Muscle layer of colon (tissue), 2 donors: Measurements from ENCODE around the gene CTSE.
"Not testable (repeated sequence)": the region's sequence is repeated elsewhere in the genome, so short reads cannot be mapped to it uniquely, and the experiment has no call there.

ENCODE experiments used
- H3K27ac ChIP-seq: one replicate; pipeline ENCODE4 v1.7.0; 2013; ENCODE audit warnings: low read depth, mild to moderate bottlenecking, low read length, moderate library complexity
- H3K27me3 ChIP-seq, 2 donors: one replicate each; pipeline ENCODE4 v1.7.0; 2013; ENCODE audit warnings: low read length in 2 of 2, mild to moderate bottlenecking in 2 of 2; ENCODE audit not compliant: insufficient read depth in 2 of 2, control insufficient read depth in 1 of 2
- H3K36me3 ChIP-seq: one replicate; pipeline ENCODE4 v1.7.0; 2013; ENCODE audit warnings: mild to moderate bottlenecking, low read length; ENCODE audit not compliant: insufficient read depth
- H3K4me1 ChIP-seq: one replicate; pipeline ENCODE4 v1.7.0; 2013; ENCODE audit warnings: mild to moderate bottlenecking, low read length; ENCODE audit not compliant: insufficient read depth
- H3K4me3 ChIP-seq, 2 donors: one replicate each; pipeline ENCODE4 v1.7.0; 2013; ENCODE audit warnings: low read length in 2 of 2, low read depth in 1 of 2, mild to moderate bottlenecking in 1 of 2, moderate library complexity in 1 of 2
- H3K9ac ChIP-seq: one replicate; pipeline ENCODE4 v1.7.0; 2013; ENCODE audit warnings: low read length
- H3K9me3 ChIP-seq: one replicate; pipeline ENCODE4 v1.7.0; 2013; ENCODE audit warnings: mild to moderate bottlenecking, low read length
- donor health status: abdominal sarcoma.
- donor health status: Adenocarcinoma of cecum.

Gene CTSE

DNA sequence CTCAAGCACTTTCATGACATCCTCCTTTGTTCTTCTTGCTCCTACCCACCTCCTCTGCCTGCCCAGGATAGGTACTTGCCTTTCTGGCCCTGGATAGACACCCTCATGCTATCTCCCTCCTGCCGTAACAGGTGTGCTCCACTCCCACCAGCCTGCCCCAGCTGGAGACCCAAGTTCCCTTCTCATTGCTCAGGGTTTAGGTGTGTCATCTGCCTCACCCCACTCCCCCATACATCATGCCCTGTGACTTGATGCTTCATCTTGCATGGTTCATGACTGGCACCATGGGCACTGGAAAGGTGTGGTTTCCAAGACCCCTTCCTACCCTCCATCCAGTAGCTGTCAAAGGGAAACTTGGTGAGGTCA, 35.2 kb upstream of the CTSE start:
- Histone ChIP-seq H3K27me3 (no peaks in the 10 kb centered on the region), H3K36me3 (no peaks in the 10 kb centered on the region), H3K4me1 (no peaks in the 10 kb centered on the region), H3K27ac (no peak overlapping the region), H3K9me3 (no peaks in the 10 kb centered on the region), H3K4me3 (no peak overlapping the region), H3K9ac (no peak overlapping the region)

DNA sequence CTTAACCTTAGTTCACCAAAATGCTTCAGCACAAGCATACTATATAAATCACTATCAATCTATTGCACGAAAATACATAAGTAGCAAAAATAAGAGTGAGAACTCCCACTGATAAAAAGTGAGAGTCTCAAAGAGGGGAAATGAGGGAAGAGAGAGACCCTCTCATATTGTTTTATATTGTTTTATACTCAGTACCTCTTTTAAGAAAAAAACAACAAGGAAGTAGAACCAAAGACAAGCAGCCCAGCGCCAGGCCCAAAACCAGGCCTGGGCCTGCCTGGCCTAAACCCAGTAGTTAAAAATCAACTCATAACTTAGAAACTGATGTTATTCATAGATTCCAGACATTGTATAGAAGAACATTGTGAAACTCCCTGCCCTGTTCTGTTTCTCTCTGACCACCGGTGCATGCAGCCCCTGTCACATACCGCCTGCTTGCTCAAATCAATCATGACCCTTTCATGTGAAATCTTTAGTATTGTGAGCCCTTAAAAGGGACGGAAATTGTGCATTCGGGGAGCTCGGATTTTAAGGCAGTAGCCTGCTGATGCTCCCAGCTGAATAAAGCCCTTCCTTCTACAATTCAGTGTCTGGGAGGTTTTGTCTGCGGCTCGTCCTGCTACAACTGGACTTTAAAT, 34.7 kb upstream of the CTSE start:
- not testable (repeated sequence) for H3K27ac ChIP-seq, H3K4me3 ChIP-seq, H3K9ac ChIP-seq, H3K27me3 ChIP-seq, H3K36me3 ChIP-seq, H3K4me1 ChIP-seq, H3K9me3 ChIP-seq

DNA sequence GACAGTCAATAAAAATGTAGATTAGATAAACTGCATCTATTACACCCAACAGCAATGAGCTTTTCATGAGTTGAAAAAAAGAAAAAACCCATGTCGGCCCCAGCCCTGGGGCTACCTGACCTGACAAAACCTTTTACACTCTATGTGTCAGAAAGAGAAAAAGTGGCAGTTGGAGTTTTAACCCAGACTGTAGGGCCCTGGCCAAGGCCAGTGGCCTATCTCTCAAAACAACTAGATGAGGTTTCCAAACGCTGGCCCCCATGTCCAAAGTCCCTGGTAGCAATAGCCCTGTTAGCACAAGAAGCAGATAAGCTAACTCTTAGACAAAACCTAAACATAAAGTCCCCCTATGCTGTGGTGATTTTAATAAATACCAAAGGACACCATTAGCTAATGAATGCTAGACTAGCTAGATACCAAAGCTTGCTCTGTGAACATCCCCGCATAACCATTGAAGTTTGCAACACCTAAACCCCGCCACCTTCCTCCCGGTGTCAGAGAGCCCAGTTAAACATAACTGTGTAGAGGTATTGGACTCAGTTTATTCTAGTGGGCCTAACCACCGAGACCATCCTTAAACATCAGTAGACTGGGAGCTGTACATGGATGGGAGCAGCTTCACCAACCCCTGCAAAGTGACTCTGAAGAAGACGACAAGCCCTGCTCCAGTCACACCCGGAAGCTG, 32.1 kb upstream of the CTSE start:
- not testable (repeated sequence) for H3K27me3 ChIP-seq, H3K4me3 ChIP-seq, H3K36me3 ChIP-seq, H3K9ac ChIP-seq, H3K9me3 ChIP-seq, H3K27ac ChIP-seq, H3K4me1 ChIP-seq

DNA sequence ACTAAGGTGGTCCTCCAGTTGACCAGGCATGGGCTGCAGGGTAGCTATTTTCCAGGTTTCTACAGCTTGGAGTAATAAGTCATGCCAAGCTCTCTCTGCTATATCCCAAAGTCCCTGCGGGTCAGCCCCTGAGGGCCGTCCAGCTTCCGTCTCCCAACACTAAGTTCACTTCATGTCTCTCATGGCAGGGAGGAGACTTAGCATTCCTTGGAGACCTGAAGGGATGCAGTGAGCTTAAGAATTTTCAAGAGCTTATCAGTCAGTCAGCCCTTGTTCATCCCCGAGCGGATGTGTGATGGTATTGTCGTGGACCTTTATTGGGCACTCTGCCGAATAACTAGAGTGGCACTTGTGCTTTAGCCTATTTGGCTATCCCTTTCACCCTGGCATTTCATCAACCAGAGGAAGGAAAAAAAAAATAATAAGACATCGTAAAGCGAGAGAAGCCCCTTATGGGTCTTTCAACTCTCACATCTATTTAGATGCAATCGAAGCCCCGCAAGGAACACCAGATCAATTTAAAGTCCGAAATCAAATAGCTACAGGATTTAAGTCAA, 31.5 kb upstream of the CTSE start:
- H3K9ac ChIP-seq, H3K36me3 ChIP-seq, H3K4me1 ChIP-seq, H3K27ac ChIP-seq, H3K27me3 ChIP-seq, H3K4me3 ChIP-seq, H3K9me3 ChIP-seq: not testable (repeated sequence)

DNA sequence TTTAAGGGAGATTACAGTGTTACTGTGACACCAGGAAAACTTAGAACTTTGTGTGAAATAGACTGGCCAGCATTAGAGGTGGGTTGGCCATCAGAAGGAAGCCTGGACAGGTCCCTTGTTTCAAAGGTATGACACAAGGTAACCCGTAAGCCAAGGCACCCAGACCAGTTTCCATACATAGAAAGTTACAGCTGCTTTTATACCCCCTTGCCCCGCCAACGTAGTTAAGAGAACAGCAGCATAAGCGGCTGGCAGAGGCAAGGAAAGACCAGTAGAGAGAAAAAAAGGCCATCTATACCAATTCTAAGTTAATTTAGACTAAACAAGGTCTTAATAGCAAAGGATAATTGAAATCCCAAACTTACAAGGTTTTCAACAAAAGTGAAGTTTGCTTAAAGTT, 29.9 kb upstream of the CTSE start:
- H3K4me3 ChIP-seq, H3K4me1 ChIP-seq, H3K27ac ChIP-seq, H3K36me3 ChIP-seq, H3K27me3 ChIP-seq, H3K9ac ChIP-seq, H3K9me3 ChIP-seq: not testable (repeated sequence)

DNA sequence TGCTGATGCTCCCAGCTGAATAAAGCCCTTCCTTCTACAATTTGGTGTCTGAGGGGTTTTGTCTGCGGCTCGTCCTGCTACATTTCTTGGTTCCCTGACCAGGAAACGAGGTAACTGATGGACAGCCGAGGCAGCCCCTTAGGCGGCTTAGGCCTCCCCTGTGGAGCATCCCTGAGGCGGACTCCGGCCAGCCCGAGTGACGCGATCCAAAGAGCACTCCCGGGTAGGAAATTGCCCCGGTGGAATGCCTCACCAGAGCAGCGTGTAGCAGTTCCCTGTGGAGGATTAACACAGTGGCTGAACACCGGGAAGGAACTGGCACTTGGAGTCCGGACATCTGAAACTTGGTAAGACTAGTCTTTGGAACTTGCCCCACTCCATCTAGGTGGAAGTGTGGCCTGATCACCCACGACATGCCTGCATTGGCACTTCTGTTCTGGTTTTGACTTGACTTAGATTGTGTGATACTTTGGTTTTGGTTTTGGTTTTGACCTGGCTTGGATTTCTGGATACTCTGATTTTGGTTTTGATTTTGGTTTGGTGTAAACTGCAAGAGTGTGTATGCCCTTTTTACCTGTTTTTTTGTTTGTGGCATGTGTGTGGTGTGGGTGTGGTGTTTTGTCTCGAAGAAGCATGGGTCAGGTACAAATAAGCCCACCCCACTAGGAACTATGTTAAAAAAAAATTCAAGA, 29.4 kb upstream of the CTSE start, which contains the start of gene RHEX:
RHEX (plus strand) TSS at position 255 of the 692 bp plus-strand sequence. CDS start 44,656 bp downstream, outside the sequence.
- H3K9ac ChIP-seq, H3K4me3 ChIP-seq, H3K27ac ChIP-seq, H3K9me3 ChIP-seq, H3K36me3 ChIP-seq, H3K27me3 ChIP-seq, H3K4me1 ChIP-seq: not testable (repeated sequence)

DNA sequence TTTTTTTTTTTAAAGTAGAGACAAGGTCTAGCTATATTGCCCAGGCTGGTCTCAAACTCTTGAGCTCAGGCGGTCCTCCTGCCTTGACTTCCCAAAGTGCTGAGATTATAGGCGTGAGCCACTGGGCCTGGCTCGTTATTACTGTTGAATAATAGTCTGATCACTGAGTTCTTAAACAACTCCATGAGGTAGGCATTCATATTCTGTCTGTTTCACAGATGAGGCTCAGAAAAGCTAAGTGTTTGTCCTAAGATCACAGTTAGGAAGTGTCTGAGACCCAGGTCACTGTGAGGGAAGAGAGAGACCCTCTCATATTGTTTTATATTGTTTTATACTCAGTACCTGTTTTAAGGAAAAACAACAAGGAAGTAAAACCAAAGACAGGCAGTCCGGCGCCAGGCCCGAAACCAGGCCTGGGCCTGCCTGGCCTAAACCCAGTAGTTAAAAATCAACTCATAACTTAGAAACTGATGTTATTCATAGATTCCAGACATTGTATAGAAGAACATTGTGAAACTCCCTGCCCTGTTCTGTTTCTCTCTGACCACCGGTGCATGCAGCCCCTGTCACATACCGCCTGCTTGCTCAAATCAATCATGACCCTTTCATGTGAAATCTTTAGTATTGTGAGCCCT, 28.7 kb upstream of the CTSE start:
- H3K9me3 ChIP-seq, H3K9ac ChIP-seq, H3K27me3 ChIP-seq, H3K4me3 ChIP-seq, H3K36me3 ChIP-seq, H3K27ac ChIP-seq, H3K4me1 ChIP-seq: not testable (repeated sequence)

DNA sequence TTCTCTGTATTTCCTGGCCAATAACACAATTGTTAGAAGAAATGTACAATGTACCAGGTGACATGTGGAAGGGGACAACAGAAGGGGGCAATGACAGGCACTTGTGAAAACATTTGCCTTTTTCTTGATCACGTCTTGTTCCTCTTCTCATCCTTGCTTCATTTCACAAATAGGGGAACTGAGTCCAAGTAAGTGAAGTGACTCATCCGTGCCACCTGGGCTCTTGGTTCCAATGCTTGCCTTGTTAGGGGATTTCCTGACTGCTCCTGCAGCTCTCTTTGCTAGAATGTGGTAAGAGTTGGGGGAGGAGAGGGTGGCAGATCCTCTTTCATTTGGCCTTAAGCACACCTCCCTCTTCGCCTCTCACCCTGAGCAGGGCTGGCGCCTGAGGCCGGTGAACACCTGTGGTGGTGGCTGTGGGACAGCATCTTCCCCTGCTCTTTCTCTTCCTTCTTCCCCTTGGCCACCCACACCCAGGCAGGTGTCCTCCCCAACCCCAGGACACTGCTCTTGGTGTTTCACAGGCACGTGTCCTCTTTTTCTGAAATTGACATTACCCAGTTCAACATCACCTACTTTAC, 27.1 kb upstream of the CTSE start:
- Histone ChIP-seq H3K27me3 (no peaks in the 10 kb centered on the region), H3K9ac (no peak overlapping the region), H3K36me3 (no peaks in the 10 kb centered on the region), H3K27ac (no peak overlapping the region), H3K4me1 (no peaks in the 10 kb centered on the region), H3K9me3 (no peaks in the 10 kb centered on the region), H3K4me3 (no peak overlapping the region)

DNA sequence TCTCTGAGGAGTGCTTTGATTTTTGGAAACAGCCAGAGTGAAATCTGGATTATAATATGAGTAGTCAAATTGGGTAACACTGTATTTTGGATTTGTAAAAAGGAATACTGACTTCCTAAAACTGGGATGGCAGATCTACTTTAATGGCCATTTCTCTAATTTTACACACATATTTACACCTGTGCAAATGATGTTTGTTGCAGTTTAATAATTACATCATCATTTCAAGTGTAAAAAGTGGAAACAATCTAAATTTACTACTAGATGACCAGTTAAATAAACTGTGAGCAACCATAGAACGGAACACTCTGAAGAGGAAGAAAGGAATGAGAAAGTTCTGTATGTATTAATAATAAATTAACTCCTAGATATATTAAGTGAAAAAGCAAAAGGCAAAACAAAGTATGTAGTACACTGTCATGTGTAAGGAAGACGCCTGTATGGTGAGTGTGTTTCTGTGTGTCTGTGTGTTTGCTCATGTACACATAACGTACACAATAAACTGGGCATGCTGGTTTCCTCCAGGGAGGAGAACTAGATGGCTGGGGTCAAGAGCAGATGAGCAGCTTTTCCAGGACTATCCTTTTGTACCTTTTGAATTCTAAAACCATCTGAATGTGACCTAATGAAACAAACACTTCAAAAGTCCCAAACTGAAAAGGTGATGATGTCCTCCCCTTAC, 26.4 kb upstream of the CTSE start:
- no peaks in the 10 kb centered on the region for H3K36me3 ChIP-seq
- H3K9me3 ChIP-seq, result no peaks in the 10 kb centered on the region
- no peak overlapping the region for H3K27ac ChIP-seq
- no peaks in the 10 kb centered on the region for H3K4me1 ChIP-seq
- no peaks in the 10 kb centered on the region for H3K27me3 ChIP-seq
- no peak overlapping the region for H3K4me3 ChIP-seq
- H3K9ac ChIP-seq, result no peak overlapping the region

DNA sequence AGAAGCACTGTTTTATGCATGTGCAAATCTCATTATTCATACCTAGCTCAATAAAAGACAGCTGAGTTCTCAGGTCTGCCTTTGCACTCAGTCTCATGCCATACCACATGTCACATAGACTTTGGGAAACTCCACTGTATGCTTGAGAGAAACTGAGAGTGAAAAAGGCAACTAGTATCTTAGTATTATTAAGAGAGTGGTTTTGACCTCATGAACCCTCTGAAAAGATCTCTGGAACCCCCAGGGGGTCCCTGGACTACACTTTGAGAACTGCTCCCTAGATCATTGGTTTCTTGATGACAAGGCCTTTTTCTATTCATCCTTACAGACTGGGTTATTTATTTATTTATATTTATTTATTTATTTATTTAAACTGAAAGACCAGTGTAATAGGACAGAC, 25.6 kb upstream of the CTSE start:
- Histone ChIP-seq H3K27ac (no peak overlapping the region), H3K27me3 (no peaks in the 10 kb centered on the region), H3K4me1 (no peaks in the 10 kb centered on the region), H3K9me3 (no peaks in the 10 kb centered on the region), H3K36me3 (no peaks in the 10 kb centered on the region), H3K9ac (no peak overlapping the region), H3K4me3 (no peak overlapping the region)

DNA sequence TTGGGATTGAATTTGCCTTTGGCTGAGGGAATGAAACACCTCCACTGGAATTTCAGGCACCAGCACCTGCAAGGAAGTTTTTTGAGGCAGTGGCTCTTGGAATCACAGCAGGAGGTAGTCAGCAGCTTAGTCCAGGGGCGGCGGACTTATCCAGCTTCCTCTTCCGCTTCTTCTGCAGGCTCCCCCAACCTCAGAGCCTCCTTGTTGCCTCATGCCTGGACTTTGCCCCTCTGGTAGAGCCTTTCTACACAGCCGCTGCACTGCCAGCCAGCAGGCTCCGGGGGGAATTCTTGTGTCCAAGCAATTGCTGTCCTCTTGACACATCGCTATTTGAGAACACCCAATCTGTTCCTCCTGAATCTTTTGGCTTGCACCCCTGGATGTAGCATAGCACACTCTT, 24.9 kb upstream of the CTSE start:
- no peak overlapping the region for H3K9ac ChIP-seq
- no peak overlapping the region for H3K27ac ChIP-seq
- H3K4me3 ChIP-seq, result no peak overlapping the region
- H3K36me3 ChIP-seq, result no peaks in the 10 kb centered on the region
- H3K4me1 ChIP-seq, result no peaks in the 10 kb centered on the region
- H3K27me3 ChIP-seq, result no peaks in the 10 kb centered on the region
- H3K9me3 ChIP-seq, result no peaks in the 10 kb centered on the region
